AG09309 (cell line): ENCODE data around the gene TLR9.
A peak's percentile ranks its signal among the peaks of the same experiment; 100 is the strongest.

Experiments
- DNase-seq: peaks from one replicate; pipeline ENCODE4 v3.0.0-alpha.2; 2010; ENCODE audit warnings: low read depth
- H3K4me3 ChIP-seq: 2 replicates; pipeline ENCODE4 v1.5.1; 2011; ENCODE audit warnings: mild to moderate bottlenecking, low read depth, low read length, moderate library complexity; ENCODE audit not compliant: control insufficient read depth
- TF ChIP-seq, protein P1 (sequence below): IDR thresholded peaks from 2 replicates; pipeline ENCODE4 v1.5.1; 2011; ENCODE audit warnings: mild to moderate bottlenecking, low read depth, low read length, inconsistent platforms; ENCODE audit not compliant: insufficient read depth, control insufficient read depth; ENCODE audit errors: missing control alignments

Gene TLR9

DNA sequence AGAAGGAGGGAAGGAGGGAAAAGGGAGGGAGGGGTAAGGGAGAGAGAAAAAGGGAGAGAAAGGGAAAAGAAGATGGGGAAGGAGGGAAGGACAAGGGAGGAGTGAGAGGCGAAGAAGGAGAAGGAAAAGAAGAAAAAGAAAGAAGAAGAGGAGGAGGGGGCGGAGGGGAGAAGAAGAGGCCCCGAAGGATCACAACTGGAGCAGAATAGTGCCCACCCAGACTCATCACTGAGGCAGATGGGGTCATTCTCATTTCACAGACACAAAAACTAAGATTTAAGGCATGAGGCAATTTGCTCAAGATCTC, 30.2 kb downstream of the TLR9 start:
- no peak overlapping the region for H3K4me3 ChIP-seq
- no peak for DNase-seq
- TF ChIP-seq, protein P1, sequence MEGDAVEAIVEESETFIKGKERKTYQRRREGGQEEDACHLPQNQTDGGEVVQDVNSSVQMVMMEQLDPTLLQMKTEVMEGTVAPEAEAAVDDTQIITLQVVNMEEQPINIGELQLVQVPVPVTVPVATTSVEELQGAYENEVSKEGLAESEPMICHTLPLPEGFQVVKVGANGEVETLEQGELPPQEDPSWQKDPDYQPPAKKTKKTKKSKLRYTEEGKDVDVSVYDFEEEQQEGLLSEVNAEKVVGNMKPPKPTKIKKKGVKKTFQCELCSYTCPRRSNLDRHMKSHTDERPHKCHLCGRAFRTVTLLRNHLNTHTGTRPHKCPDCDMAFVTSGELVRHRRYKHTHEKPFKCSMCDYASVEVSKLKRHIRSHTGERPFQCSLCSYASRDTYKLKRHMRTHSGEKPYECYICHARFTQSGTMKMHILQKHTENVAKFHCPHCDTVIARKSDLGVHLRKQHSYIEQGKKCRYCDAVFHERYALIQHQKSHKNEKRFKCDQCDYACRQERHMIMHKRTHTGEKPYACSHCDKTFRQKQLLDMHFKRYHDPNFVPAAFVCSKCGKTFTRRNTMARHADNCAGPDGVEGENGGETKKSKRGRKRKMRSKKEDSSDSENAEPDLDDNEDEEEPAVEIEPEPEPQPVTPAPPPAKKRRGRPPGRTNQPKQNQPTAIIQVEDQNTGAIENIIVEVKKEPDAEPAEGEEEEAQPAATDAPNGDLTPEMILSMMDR, result no peak

DNA sequence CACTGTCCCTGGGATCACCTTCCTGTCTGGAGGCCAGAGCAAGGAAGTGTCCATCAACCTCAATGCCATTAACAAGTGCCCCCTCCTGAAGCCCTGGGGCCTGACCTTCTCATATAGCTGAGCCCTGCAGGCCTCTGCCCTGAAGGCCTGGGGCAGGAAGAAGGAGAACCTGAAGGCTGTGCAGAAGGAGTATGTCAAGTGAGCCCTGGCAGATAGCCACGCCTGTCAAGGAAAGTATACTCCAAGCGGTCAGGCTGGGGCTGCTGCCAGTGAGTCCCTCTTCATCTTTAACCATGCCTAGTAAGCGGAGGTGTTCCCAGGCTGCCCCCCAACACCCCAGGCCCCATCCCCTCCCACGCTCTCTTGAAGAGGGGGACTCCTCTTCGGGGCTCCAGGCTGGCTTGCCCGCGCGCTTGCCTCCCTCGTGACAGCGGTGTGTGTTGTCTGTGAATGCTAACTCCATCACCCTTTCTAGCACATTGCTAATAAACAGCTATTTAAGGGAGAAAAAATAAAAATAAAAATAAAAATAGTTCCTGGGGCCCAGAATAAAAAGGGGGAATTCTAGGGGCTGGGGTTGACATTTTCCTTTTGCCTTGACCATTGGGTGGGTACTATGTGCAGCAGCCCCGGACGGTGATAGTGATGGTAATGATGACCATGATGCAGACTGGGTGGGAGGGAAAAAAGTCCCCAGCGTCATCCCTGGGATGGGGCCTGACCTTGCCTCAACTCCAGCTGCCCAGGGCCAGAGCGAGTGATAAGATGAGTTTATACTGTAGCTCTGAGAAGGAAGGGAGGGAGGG, 30.8 kb downstream of the TLR9 start:
- DNase-seq, result no peak
- H3K4me3 ChIP-seq, result no peak overlapping the region
- TF ChIP-seq, protein P1, result no peak

DNA sequence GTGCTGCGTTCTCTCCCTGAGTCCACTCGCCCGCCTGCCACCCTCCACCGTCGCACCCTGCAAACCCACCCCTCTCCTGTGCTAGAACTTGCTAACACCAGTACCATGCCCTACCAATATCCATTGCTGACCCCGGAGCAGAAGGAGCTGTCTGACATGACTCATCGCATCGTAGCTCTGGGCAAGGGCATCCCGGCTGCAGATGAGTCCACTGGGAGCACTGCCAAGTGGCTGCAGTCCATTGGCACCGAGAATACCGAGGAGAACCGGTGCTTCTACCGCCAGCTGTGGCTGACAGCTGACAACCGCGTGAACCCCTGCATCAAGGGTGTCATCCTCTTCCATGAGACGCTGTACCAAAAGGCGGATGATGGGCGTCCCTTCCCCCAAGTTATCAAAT, 32.4 kb downstream of the TLR9 start:
- TF ChIP-seq, protein P1, result no peak
- H3K4me3 ChIP-seq, result no peak overlapping the region
- no peak for DNase-seq

DNA sequence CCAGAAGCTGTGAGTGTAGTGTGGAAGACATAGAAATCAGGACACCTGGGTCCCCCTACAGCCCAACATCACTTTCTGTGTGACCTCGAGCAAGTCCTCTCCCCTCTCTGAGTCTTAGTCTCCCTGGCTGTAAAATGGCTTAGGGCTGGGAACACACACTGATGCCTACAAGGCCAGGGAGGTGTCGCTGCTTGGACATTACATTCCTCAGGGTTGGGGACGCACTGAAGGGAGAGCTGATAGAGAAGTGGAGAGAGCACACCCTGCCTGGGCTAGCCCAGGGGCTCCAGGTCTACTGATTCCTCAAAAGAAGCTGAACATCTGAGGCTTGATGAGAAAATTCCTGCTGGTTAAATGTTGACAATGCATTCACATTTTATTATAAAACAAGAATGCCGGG, 33.8 kb downstream of the TLR9 start:
- TF ChIP-seq, protein P1, result no peak
- no peak overlapping the region for H3K4me3 ChIP-seq
- DNase-seq, result no peak

DNA sequence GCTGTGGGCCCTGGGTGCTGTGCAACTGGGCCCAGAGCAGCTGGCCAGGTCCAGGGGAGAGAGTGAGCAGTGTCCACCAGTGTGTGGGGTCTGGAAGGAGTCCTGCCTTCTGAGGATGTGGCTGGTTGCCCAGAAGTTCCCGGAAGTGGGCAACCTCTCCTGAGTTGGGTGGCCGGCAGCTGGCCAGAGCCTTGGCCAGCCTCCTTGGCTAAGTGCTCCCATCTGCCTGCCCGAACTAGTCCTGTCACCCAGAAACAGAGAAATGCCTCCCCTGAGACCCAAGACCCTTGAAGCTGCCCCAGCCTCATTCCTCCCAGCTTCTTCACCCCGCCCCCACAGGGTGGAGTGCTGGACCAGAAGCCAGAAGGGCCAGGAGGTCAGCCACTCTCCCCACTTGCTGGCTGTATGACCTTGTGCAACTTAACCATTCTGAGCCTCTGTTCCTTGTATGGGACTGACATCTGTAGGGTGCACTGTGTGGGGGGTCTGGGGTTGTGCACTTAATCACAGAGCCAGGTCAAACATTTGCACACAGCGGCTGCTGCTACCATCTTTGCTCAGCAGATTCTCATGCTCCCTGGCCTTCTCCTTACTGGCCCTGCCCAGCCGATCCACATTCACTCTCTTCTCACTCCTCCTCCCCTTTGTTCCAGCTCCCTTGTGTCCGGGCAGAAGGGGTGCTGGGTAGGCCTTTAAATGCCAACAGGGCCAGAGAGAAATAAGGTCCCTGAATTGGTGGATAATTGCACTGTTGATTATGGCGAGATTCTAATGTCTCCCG, 35.0 kb downstream of the TLR9 start:
- H3K4me3 ChIP-seq, result no peak overlapping the region
- TF ChIP-seq, protein P1, result no peak
- DNase-seq, result peak; percentile 37

DNA sequence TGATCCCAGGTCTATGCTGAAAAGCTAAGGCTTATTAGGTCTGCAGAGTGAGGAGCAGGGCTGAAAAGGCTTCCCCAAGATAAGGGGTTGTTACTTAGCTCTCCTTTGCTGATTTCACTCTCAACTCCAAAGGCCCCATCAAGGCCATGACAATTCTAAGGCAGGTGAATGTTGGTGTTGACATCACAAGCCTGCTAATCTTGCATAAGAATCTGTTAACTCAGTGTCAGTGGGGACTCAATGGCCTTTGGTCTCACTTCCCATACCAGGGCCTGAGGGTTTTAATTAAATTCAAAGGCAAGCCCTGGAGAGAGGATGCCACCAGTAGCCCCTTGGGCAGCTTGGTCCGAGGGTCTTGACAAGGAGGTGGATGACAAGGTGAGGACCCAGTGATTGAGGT, 36.9 kb downstream of the TLR9 start:
- TF ChIP-seq, protein P1, result no peak
- DNase-seq, result no peak
- no peak overlapping the region for H3K4me3 ChIP-seq
